HG03575 (cell line): ENCODE data around the gene ANKS1B.
"Not testable (repeated sequence)": the region's sequence is repeated elsewhere in the genome, so short reads cannot be mapped to it uniquely, and the experiment has no call there.

Experiments
- ATAC-seq: cut with Tn5 transposase; IDR thresholded peaks from one replicate; pipeline ENCODE4 v1.9.1; 2021; ENCODE audit not compliant: unreplicated experiment, insufficient number of reproducible peaks, low FRiP score; ENCODE audit errors: extremely low read depth

Gene ANKS1B

DNA sequence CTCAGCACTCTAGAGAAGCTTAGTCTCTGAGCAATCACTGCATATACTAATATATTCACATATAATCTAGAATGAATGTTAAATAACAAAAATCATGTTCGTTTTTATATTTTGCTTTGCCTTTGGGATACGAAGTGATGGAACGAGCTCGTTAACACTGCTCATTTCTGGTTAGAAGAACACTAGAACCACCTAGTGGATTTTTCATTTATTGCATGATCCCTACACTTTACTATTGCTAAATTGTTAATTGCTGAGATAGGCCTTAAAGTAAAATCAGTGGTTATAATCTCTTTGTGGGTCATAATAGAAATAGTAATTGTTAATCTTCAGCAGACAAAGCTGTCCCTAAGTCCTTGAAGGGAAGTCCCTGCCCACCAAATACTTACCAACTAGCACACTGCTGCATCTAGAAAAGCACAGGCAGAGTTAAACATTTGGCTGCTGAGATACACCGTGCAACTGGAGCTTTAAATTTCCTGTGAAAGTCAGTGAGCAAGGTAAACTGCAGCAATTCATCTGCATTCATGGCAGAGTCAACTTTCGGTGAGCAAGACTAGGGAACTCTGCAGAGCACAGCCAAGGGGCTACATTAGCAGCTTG is 985.9 kb downstream of the ANKS1B start:
- ATAC-seq = peak; percentile 77

DNA sequence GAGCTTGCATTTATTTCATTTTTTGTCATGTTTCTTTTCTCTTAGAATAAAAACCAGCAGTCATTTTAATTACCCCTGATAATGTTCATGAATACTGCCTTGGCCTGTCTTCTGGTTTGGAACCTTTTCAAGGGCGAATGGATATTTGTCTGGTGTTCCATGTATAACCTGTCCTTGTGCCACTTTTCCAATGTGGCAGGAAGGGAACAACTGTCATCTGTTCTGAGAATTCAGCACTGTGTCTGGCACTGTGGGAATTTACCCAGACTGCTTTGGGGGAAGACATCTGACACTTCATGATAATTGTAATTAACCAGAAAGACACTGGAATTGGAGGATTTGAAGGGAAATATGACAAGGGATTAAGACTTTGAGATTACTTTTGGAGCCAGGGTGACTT is 986.8 kb downstream of the ANKS1B start:
- ATAC-seq = no peak

DNA sequence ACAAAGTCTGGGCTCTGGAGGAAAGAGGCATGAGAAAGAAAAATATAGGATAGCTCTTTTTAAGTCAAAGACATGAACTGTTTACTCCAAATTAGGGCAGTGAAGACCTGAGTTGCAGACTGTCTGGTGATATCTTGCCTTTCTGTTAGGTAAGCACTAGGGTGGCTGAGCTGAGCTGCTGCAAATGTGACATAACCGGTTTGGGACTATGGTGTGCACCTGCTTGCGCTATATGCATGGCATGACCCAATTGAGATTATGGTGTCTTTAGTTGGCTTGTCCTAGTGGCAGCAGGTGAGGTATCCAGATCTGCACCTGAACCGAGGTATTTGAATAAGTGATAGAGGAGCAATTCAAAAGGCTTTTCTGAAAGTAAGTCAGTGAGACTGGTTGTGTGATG is 994.1 kb downstream of the ANKS1B start:
- ATAC-seq = no peak

DNA sequence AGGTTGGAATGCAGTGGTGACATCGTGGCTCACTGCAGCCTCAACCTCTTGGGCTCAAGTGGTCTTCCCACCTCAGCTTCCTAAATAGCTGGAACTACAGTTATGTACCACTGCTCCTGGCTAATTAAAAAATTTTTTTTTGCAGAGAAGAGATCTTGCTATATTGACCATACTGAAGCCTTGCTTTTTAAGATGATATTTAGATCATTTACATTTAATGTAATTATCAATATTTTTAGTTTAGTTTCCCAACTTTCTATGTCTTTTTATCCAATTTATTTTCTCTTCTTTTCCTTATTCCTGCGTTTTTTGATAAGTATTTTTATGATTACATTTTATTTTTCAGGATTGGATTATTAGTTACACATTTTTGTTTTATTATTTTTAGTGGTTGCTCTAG is 999.6 kb downstream of the ANKS1B start:
- ATAC-seq = no peak

DNA sequence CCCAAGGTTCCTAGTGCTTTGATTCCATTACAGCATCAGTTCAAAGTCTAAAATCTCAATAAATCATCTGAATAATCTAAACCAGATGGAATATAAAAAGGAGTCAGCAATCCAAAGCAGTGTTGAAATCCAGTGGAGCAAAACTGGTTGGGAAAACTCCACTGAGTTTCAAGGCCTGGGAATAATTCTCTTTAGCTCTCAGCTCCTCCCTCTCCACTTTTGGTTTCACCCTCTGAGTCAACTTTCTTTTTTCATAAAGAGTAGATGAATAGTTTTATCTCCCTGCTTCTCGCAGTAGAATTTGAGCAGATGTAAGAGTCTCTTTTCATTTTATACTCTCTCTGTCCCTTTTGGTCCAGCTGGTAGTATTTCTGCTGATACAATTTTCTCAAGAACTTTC is 1001.1 kb downstream of the ANKS1B start:
- no peak for ATAC-seq

DNA sequence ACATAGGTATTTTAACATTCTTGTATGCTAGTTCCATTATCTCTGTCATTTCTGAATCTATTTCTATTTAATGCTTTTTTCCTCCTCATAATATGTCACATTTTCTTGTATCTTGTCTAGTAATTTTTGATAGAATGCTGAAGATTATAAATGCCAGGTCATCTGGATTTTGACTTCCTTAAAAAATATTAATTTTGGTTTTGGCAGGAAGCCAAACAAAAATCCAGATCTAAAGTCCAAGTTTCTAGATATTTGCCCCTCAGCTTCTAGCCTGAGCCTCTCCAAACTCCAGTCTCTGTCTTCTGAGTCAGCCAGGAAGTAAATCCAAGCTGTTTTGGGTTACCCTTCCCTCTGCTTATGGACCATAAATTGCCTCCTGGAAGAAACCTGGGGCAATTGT is 1004.2 kb downstream of the ANKS1B start:
- no peak for ATAC-seq

DNA sequence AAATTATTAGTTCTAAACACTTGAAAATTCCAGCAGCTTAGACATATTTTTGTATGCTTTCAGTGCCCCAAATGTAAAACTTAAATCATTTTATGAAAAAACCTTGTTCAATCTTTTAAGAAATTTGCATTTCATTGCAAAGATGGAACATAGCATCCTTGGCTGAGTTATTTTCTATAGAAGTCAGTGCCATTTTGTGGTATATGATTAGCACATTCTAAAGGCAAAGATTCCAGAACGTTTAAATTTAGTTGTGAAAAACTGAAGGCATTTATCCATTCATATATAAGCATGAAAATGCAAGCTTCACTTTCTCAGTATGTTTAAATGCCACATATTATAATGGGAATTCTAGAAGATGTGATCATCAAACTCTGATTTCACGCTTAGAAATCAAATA is 1007.5 kb downstream of the ANKS1B start:
- ATAC-seq = no peak

DNA sequence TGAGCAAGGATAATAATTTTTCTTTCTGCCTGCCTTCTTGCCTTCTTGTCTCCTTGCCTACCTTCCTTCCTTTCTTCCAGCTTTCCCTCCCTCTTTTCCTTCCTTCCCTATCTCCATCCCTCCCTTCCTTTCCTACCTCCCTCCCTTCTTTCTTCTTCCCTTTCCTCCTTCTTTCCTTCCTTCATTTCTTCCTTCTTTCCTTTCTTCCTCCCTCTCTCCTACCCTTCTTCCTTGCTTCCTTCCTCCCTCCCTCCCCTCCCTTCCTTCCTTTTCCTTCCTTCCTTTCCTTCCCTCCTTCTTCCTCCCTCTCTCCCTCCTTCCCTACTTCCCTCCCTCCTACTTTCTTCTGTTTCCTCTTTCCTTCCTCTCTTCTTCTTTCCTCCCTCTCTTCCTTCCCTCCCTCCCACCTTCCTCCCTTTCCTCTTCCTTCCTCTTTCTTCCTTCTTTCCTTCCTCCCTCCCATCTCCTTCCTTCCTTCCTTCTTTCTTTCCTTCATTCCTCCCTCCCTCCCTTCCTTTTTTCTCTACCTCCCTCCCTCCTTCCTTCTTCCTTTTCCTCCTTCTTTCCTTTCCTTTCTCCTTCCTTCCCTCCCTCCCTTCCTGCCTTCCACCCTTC is 1009.9 kb downstream of the ANKS1B start:
- ATAC-seq = no peak

DNA sequence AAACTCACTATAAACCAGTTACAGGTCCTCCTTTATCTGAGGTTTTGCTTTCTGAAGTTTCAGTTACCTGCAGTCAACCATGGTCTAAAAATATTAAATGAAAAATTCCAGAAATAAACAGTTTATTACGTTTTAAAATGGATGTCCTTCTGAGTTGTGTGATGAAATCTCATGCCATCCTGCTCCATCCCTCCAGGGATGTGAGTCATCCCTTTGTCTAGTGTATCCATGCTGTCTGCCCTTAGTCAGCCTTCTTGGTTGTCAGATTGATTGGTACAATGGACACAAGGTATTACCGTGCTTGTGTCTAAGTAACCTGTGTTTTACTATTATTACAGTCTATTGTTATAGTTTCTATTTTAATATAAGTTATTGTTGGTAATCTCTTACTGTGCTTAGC is 1011.3 kb downstream of the ANKS1B start:
- ATAC-seq = no peak

DNA sequence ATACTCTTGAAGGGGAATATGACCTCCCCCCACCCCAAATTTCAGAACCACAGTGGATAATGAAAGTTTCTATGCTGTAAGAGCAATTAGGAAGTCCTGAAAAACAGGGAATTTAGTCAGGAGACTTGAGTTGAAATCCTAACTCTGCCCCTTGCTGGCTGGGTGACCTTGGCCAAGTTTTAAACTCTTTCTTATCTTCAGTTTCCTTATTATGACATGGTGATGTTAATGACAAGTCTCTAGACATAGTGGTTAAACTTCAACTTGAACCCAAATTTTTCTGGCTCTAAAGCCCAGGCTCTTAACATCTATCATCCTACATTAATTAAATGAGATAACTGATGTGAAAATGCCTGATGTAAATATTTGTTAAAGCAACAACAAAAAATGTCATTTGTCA is 1013.8 kb downstream of the ANKS1B start:
- no peak for ATAC-seq

DNA sequence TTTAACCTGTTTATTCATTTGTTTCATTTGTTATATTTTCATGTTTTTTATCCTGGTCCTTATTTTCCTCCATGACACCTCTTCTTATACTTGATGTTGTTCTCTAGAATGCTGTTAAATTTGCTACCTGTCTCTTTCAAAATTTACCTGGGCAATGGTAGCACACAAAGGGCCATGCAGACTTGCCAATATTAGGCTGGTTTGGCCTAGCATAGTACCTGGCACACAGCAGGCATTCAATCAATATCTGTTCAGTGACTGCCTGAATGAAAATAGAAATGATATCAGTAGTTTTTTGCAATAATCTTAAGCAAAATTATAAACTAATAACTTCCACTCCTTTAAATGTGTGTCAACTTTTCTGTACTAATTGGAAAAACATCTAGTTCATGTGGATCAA is 1014.5 kb downstream of the ANKS1B start:
- ATAC-seq = no peak

DNA sequence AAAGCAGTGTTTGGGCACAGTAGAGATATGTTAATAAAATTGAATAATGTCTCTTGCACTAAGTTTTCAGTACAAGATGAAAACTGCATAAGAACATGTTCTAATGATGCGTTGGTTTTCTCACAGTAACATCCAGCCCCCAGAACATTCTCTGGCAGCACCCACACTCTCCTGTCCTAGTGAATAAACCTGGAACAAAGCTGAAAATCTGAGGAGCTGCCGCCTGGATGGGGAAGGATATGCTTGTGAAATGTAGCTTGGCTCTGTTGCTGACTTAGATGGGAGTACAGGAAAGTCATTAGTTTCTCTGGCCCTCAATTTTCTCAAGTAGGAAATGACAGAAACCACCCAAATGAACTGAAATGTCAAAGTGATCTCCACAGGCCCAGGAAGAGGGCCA is 1015.8 kb downstream of the ANKS1B start:
- no peak for ATAC-seq

DNA sequence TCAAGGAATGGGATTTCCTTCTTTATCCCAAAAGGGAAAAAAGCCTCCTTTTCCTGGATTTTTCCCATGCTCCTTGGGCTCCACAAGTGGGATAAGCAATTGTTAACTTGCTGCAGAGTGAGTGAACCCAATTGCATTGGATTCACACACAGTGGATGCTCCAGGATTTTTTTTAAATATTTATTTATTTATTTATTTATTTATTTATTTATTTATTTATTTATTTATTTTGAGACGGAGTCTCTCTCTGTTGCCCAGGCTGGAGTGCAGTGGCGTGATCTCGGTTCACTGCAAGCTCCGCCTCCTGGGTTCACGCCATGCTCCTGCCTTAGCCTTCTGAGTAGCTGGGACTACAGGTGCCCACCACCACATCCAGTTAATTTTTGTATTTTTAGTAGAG is 1027.6 kb downstream of the ANKS1B start:
- not testable (repeated sequence) for ATAC-seq

DNA sequence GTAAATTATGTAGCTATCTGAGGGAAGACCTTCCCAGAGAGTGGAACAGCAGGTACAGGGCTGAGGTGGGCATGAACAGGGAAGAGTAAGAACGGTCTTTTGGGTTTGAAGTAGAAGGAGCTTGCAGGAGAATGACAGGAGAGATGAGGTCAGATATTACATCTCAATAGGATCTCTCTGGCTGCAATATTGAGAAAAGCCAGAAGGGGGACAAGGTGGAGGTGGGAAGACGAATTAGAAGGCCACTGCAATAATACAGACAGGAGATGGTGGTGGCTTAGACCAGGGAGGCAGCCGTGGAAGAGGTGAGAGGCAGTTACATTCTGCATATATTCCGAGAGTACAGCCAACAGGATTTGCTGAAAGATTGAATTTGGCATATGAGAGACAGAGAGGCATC is 1029.5 kb downstream of the ANKS1B start:
- ATAC-seq = peak; percentile 82

DNA sequence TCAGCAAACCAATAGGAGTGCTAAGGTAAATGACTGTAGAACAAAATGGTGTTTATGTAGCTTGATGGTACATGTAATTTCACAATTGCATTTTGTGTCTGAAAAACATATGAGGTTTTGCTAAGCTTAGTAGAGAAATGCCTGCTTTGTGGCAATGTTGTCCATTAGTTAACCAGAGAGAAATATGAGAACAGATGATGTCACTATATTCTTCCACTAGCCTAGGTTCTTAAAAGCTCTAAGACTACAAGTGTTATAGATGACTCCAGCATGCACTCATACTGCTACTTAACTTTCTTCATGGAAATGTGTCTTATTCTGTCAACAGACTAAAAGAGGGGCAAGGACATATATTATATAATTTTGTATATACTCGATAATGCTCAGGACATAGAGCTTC is 1030.2 kb downstream of the ANKS1B start:
- no peak for ATAC-seq

DNA sequence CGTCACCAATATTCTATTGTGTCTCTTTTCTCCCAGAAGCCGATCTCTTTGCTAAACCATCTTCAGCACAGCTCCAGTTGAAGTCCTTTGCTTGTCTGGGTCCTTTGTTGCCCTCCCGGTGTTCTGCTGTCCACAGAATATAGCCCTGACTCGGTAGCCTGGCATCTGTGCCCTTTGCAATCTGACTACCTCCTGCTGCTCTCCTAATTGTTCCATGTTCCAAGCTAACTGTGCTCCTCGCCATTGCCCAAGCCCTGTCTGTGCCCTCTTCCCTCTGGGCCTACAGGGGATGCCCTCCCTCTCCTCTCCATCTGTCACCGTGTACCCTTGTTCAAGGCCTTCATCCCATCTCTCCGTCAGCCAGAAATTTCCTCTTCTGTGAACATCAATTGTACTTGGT is 1033.3 kb downstream of the ANKS1B start:
- no peak for ATAC-seq

DNA sequence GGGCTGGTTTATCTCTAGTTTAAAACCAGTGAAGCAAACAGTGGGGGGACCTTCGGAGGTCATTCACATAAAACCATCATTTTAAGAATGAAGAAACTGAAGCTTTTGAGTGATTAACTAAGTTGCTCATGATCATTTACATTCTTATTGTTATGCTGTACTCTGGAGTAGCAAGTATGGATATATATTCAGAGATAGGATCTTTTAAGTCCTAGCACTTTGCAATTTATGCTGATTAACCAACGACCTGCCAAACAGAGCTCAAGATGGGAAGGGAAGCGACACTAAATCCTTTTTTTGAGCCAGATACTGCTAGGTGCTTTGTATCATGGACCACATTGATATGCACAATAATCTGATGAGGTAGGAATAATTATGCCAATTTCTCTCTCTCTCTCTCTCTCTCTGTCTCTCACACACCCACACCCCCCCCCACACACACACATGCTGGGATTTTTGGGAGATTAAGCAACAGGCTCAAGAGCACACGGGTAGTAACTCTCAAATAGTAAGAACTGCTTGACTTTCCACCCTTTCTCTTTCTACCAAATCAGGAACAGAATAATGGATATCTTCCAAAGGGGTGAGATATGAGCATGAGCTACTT is 1036.3 kb downstream of the ANKS1B start:
- no peak for ATAC-seq

DNA sequence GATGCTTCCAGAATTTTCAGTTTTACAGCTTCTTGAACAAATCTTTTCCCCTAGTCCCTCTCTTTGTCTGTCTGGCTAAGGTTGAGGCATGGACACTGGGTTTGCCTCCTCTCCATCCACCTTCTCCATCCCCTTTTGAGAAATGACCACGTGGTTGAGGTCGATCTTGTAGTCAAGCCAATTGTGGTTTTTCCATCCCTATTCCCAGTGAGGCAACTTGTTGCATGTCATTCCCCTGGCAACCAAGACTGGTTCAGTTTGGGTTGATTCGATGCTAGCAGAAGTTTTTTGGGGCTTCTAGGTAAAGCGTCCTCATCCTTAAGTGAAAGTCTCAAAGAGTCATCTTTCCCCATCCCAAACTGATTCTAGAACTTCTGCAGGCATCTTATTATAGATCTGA is 1038.9 kb downstream of the ANKS1B start:
- no peak for ATAC-seq

DNA sequence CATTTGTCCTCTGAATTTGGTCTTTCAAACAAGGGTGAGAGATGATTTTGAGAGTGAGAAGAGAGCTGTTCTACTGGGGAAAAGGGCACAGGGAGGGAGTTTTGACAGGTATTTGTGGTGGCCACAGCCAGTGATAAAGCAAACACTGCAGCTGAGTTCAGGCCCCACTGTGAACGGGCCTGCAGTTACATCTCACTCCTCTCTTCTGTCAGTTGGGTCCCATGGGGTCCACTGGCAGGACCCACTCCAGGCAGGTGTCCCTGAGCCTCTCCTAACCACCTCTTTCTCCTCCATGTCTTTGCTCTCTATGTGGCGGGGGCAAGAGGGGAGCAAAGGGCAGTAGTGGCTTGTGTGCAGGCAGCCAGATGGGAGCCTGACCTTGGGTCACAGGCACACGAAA is 1044.8 kb downstream of the ANKS1B start:
- no peak for ATAC-seq

DNA sequence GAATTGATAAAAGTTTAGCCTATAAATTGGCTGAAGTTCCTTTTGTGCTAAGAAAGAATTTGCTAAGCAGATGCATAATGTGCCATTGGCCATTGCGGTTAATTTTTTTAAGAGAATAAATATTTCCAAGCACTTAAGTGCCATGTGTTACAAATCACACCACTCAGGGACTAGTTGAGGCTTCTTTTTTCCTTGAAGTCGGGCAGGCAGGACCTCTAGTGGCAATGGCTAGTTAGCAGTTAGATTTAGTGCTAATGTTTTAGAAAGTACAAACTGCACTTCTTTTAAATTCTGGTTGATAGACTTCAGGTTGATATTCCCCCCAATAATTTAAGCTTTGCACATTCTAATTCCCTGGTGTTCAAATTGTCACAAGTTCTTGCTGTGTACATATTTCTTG is 1045.4 kb downstream of the ANKS1B start:
- no peak for ATAC-seq

DNA sequence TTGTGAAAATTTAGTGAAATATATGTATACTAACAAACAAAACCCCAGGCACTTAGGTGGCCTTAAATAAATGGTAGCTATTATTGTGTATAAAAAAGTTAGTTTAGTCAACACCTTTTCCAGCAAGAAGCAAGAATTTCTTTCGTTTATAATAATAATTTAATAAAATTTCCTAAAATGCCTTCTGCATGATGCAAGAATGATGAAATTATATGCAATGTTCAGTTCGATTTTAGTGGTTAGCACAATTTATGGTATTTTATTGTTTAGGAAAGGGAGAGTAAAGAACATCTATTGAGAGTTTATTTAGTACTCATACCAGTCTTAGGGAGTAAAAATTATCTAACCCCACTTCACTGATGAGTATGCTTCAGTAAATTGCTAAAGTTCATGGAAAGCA is 1048.9 kb downstream of the ANKS1B start:
- no peak for ATAC-seq
